ENCODE results near the gene KCTD14. TPM values are rescaled to one million over a fixed set of nuclear protein-coding genes. Genes with fewer than 3 reads are reported as not detected.
A peak's percentile ranks its signal among the peaks of the same experiment; 100 is the strongest.

Gene KCTD14
- total RNA-seq, result 1 to 10 TPM; 3.5 to 8.4 (median 6.2) TPM

DNA sequence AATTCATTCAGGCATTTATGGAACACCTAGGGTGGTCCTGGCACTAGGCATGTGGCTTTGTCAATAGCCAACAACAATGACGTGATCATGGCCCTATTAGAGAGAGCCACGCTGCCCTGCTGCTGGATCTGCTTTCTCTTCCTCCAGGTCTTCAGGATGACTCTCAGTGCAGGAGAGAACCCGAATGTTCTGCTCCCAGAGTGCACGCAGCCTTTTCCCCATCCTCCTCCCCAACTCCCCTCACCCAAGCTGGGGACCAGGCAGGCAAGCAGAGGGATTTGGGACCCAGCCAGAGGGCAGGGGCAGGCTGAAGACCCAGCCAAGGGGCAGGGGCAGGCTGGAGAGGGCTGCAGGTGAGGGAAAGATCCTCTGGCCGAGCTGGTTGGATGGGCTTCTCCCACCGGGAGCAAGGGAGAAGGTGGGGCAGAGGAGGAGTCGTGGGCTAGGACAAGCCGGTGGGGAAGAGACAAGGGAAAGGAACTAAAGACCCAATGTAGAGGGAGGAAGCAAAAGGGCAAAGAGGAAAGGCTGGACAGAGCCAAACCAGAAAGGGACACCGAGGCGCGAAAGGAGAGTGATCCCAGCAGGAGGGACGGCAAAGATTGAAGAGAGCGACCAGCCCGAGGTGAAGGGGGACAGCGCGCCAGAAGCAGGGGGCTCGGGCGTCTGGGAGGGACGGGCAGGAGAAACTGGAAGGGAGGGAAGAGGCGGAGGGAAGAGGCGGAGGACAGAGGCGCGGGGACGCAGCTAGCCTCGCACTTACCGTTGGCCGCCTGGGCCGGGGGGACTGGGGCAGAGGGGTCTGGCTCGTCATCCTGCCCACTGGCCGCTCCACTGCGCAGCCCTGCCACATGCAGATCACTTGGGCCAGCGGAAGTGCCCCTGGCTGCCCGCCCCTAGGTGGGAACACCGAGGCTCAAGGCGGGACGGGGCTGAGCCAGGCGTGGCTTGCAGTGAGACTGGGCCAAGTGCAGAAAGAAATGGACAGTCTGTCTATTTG lies at the start of gene KCTD14:
Gene KCTD14 (minus strand): TSS at position 880 of the 1,000 bp plus-strand sequence. CDS start 27 bp downstream, at position 853.
- peak; percentile 90 for ATAC-seq (ENCODE audit: low FRiP score)
- no peak for DNase-seq (ENCODE audit: low spot score)
- TF ChIP-seq, protein P1, sequence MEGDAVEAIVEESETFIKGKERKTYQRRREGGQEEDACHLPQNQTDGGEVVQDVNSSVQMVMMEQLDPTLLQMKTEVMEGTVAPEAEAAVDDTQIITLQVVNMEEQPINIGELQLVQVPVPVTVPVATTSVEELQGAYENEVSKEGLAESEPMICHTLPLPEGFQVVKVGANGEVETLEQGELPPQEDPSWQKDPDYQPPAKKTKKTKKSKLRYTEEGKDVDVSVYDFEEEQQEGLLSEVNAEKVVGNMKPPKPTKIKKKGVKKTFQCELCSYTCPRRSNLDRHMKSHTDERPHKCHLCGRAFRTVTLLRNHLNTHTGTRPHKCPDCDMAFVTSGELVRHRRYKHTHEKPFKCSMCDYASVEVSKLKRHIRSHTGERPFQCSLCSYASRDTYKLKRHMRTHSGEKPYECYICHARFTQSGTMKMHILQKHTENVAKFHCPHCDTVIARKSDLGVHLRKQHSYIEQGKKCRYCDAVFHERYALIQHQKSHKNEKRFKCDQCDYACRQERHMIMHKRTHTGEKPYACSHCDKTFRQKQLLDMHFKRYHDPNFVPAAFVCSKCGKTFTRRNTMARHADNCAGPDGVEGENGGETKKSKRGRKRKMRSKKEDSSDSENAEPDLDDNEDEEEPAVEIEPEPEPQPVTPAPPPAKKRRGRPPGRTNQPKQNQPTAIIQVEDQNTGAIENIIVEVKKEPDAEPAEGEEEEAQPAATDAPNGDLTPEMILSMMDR (IDR thresholded peaks at IDR 0.05), result no peak

DNA sequence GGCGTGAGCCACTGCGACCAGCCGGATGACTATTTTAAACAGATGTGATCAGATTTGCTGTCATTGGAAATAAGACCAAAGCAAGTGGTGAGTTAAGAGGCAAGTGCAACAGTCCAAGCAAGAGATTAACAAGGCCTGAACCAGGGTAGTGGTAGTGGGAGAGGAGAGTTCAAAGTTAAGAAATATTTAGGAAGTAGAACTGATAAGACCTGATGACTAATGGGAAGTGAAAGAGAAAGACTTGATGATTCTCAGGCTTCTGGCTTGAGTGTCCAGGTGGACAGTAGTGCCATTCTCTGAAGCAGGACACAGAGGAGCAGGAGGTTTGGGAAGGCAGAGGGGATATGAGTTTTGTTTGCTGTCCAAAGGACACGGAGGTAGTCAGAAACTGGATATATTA lies 49.4 kb upstream of the KCTD14 start:
- DNase-seq (ENCODE audit: low spot score), result no peak
- TF ChIP-seq, protein P1 (IDR thresholded peaks at IDR 0.05), result no peak
- ATAC-seq (ENCODE audit: low FRiP score), result no peak

DNA sequence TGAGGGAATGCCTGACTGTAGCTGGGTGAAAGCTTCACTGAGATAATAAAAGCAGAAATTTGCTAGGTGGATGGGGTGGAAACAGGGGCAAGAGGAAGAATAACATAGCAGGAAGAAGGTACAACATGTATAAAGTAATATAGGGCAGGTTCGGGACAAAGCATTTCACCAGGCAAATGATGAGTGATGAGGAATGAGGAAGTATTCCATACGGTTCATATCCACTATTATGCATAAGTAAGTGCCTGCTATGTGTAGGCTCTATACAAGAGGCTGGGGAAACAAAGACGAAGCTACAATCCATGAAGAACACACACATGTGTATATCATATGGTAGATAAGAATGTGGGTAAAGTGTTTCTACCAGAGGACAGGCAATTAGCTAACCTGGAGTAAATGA lies 48.6 kb upstream of the KCTD14 start:
- DNase-seq (ENCODE audit: low spot score) (no peak), ATAC-seq (ENCODE audit: low FRiP score) (no peak)
- TF ChIP-seq, protein P1 (IDR thresholded peaks at IDR 0.05), result no peak

GRCh38 chr11:78070621-78071020 lies 47.5 kb upstream of the KCTD14 start:
- ATAC-seq (ENCODE audit: low FRiP score) (no peak), DNase-seq (ENCODE audit: low spot score) (no peak)
- TF ChIP-seq, protein P1 (IDR thresholded peaks at IDR 0.05), result no peak

- ATAC-seq (ENCODE audit: low FRiP score), result no peak
- no peak for DNase-seq (ENCODE audit: low spot score)
- TF ChIP-seq, protein P1 (IDR thresholded peaks at IDR 0.05), result no peak
These were observed 46.4 kb upstream of the KCTD14 start for GRCh38 chr11:78069465-78069864.

DNA sequence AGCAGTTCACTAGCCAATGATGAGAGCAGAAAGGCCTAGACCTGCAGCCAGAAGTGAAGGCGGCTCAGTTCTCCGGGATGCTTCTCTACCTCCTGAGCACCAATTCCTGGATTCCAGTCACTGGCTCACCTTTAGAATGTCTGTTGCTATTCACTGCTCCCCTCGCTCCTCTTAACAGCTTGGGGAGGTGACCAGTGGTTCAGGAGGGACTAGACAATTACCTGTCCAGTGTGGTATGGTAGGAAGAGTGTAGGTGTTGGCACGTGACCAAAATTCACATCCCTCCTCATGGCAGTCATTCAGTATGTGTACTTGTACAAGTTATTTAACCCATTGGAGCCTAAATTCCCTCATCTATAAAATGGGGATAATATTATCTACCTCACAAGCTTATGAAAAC lies 44.6 kb upstream of the KCTD14 start:
- ATAC-seq (ENCODE audit: low FRiP score) (no peak), DNase-seq (ENCODE audit: low spot score) (no peak)
- TF ChIP-seq, protein P1 (IDR thresholded peaks at IDR 0.05), result no peak

- DNase-seq (ENCODE audit: low spot score) (no peak), ATAC-seq (ENCODE audit: low FRiP score) (no peak)
- TF ChIP-seq, protein P1 (IDR thresholded peaks at IDR 0.05), result no peak
These were observed 43.4 kb upstream of the KCTD14 start for GRCh38 chr11:78066471-78066870.

Measured in omental fat pad (tissue), 4 donors.